ENCODE measurements around the gene PPFIA3.

DNA sequence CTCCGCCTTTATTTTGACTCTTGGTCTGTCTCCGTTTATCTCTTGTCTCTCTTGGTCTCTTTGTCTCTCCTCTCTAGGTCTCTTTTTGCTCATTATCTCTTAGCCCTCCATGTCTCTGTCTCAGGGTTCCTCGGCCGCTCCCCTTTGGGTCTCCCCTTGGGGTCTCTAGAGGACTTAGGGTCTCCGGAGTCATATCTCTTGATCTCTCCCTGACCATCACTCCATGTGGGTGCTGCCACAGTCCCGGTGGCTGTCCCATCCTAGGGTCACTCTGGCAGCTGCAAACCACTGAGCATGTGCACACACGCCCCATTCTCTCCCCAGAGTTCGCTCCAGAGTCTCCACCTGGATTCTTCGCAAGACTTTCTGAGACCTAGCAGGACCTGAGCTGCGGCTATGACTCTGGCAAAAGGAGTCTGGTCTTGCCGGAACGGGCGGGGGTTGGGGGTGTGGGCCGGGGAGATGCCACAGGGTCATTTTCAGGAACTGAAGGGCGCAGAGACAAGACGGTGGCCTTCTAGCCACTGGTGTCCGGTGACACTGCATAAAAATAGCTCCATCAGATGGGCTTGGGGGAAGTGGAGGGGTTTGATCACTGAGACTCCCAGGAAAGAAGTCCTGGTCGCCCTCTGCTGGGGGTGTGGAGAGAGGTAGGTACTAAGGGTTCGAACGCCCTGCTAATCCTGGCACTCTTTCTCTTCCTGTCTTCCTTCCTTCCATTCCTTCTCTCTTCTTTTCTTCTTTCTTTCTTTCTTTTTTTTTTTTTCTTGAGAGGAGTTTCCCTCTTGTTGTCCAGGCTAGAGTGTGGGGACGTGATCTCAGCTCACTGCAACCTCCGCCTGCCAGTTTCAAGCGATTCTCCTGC is 45.6 kb upstream of the PPFIA3 start:
- TF ChIP-seq, protein P1, sequence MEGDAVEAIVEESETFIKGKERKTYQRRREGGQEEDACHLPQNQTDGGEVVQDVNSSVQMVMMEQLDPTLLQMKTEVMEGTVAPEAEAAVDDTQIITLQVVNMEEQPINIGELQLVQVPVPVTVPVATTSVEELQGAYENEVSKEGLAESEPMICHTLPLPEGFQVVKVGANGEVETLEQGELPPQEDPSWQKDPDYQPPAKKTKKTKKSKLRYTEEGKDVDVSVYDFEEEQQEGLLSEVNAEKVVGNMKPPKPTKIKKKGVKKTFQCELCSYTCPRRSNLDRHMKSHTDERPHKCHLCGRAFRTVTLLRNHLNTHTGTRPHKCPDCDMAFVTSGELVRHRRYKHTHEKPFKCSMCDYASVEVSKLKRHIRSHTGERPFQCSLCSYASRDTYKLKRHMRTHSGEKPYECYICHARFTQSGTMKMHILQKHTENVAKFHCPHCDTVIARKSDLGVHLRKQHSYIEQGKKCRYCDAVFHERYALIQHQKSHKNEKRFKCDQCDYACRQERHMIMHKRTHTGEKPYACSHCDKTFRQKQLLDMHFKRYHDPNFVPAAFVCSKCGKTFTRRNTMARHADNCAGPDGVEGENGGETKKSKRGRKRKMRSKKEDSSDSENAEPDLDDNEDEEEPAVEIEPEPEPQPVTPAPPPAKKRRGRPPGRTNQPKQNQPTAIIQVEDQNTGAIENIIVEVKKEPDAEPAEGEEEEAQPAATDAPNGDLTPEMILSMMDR (conservative IDR thresholded peaks at IDR 0.05; ENCODE audit: low read depth, low read length): peak; percentile 15; the same call in 1 of the 2 replicates
- TF ChIP-seq RAD21 (IDR thresholded peaks at IDR 0.05; ENCODE audit: low read length): peak; percentile 35
- TF ChIP-seq POLR2A (IDR thresholded peaks at IDR 0.05; ENCODE audit: low read depth, low read length): no peak
